ENCODE measurements around the gene CCDC183.

CCDC183 gene

DNA sequence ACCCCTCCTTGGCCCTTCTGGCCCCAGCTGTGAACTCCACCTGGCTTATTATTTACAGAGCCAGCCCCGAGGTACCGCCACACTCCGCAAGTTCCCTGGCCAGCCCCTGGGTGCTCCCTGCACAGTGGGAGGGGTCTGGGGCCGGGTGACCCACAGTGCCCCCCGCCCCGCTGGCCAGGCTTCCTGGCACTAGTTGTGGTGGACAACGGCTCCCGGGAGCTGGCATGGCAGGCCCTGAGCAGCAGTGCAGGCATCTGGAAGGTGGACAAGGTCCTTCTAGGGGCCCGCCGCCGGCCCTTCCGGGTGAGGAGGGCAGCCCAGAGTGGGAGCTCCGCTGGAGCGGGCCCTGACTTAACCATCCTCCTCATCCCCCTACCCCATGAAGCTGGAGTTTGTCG is 59.9 kb downstream of the CCDC183 start:
- in situ Hi-C loops (cut with MboI; ENCODE audit: low sequenced_read_pairs) = no loop called here

GRCh38 chr9:136856541-136857141 is 60.5 kb downstream of the CCDC183 start:
- in situ Hi-C loops (cut with MboI; ENCODE audit: low sequenced_read_pairs) = no loop called here

DNA sequence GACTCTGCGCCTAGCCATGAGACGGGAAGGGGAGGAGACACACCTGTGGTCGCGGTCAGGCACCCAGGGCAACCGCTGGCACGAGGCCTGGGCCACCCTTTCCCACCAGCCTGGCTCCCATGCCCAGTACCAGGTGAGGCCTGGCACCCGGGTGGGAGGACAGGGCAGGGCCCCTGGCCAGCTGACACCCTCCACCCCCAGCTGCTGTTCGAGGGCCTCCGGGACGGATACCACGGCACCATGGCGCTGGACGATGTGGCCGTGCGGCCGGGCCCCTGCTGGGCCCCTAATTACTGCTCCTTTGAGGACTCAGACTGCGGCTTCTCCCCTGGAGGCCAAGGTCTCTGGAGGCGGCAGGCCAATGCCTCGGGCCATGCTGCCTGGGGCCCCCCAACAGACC is 61.0 kb downstream of the CCDC183 start:
- in situ Hi-C loops (cut with MboI; ENCODE audit: low sequenced_read_pairs) = no loop called here
